SK-N-SH (cell line): Measurements from ENCODE around the gene PDCD11. TPM values are rescaled to one million over a fixed set of nuclear protein-coding genes. Genes with fewer than 3 reads are reported as not detected.
A peak's percentile ranks its signal among the peaks of the same experiment; 100 is the strongest.

ENCODE experiments used
- CTCF ChIA-PET: fragments of 300-600, 350-600 bp; formaldehyde crosslinking; extraction: SDS; loops from one replicate; lab custom pipeline; 2021; lab: Yijun Ruan, JAX
- POLR2A ChIA-PET: fragments of 350-600 bp; sonication (Branson Sonifier 250); formaldehyde crosslinking; extraction: SDS; loops from one replicate; lab custom pipeline; 2020; ENCODE audit warnings: antibody characterized with exemption, inconsistent platforms; lab: Yijun Ruan, JAX
- DNase-seq: peaks from one replicate; pipeline ENCODE4 v3.0.0; 2012
- H2AFZ ChIP-seq: fragments of 200-600 bp; sonication (generic); 2 replicates; pipeline ENCODE4 v1.8.1; 2016; ENCODE audit warnings: antibody characterized with exemption, mild to moderate bottlenecking, low read depth
- H3F3A ChIP-seq: fragments of 200-600 bp; sonication (generic); replicated peaks from 2 replicates; pipeline ENCODE3; 2016; ENCODE audit warnings: antibody characterized with exemption, mild to moderate bottlenecking; ENCODE audit not compliant: insufficient read depth
- H3K27ac ChIP-seq, 2 experiments: fragments of 200-500 bp in 1 of 2; fragments of 200-600 bp in 1 of 2; sonication (Bioruptor generic) in 1 of 2; sonication (generic), shearing (Covaris generic) in 1 of 2; 2 replicates each; pipeline versions ENCODE4 v1.5.1 to v1.6.1; 2014 to 2016; ENCODE audit warnings: low read depth in 2 of 2, inconsistent platforms in 1 of 2, low read length in 1 of 2, mild to moderate bottlenecking in 1 of 2, mixed read lengths in 1 of 2
- H3K27me3 ChIP-seq: fragments of 200-600 bp; sonication (generic), shearing (Covaris generic); 2 replicates; pipeline ENCODE4 v1.6.1; 2016; ENCODE audit warnings: mixed run types; ENCODE audit not compliant: insufficient read depth
- H3K36me3 ChIP-seq, 2 experiments: fragments of 200-500 bp in 1 of 2; fragments of 200-600 bp in 1 of 2; sonication (Bioruptor generic) in 1 of 2; sonication (generic) in 1 of 2; replicated peaks in 1 of 2; 2 replicates each; pipeline versions ENCODE3 to v1.5.1; 2014 to 2016; ENCODE audit warnings: low read length in 1 of 2, mild to moderate bottlenecking in 1 of 2; ENCODE audit not compliant: insufficient read depth in 2 of 2, control insufficient read depth in 1 of 2
- H3K4me1 ChIP-seq, 2 experiments: fragments of 200-500 bp in 1 of 2; fragments of 200-600 bp in 1 of 2; sonication (Bioruptor generic) in 1 of 2; sonication (generic), shearing (Covaris generic) in 1 of 2; 2 replicates each; pipeline versions ENCODE4 v1.5.1 to v1.6.1; 2014 to 2016; ENCODE audit warnings: low read depth in 1 of 2, low read length in 1 of 2, mixed run types in 1 of 2; ENCODE audit not compliant: insufficient read depth in 2 of 2, control insufficient read depth in 1 of 2
- H3K4me2 ChIP-seq: fragments of 200-600 bp; sonication (generic), shearing (Covaris generic); 2 replicates; pipeline ENCODE4 v1.6.1; 2017; ENCODE audit warnings: mixed run types
- H3K4me3 ChIP-seq, 2 experiments: fragments of 200-500 bp in 1 of 2; fragments of 200-600 bp in 1 of 2; sonication (Bioruptor generic) in 1 of 2; sonication (generic), shearing (Covaris generic) in 1 of 2; 2 replicates each; pipeline versions ENCODE4 v1.5.1 to v1.8.1; 2014 to 2016; ENCODE audit warnings: low read depth in 2 of 2, inconsistent platforms in 1 of 2, low read length in 1 of 2, mild to moderate bottlenecking in 1 of 2, mixed read lengths in 1 of 2, moderate library complexity in 1 of 2
- H3K79me2 ChIP-seq: fragments of 200-600 bp; sonication (generic); 2 replicates; pipeline ENCODE4 v1.8.1; 2017; ENCODE audit warnings: mild to moderate bottlenecking; ENCODE audit not compliant: insufficient read depth
- H3K9ac ChIP-seq: fragments of 200-600 bp; sonication (generic); 2 replicates; pipeline ENCODE4 v1.6.1; 2017; ENCODE audit warnings: mixed run types
- H3K9me2 ChIP-seq: fragments of 200-600 bp; sonication (generic); 2 replicates; pipeline ENCODE4 v1.6.1; 2017; ENCODE audit warnings: mixed run types
- H3K9me3 ChIP-seq: fragments of 200-600 bp; sonication (generic); 2 replicates; pipeline ENCODE4 v1.6.1; 2017; ENCODE audit warnings: mixed run types, mild to moderate bottlenecking, moderate library complexity
- H4K20me1 ChIP-seq: fragments of 200-600 bp; sonication (generic); 2 replicates; pipeline ENCODE4 v1.6.1; 2017; ENCODE audit warnings: mild to moderate bottlenecking, mixed run types; ENCODE audit not compliant: insufficient read depth
- EZH2phosphoT487 ChIP-seq: fragments of 200-600 bp; sonication (generic); IDR thresholded peaks from 2 replicates; pipeline ENCODE4 v1.6.1; 2017; ENCODE audit warnings: low read depth, mixed run types, mild to moderate bottlenecking, antibody characterized with exemption, moderate library complexity, borderline replicate concordance
- FOSL2 ChIP-seq: IDR thresholded peaks from 2 replicates; pipeline ENCODE4 v1.4.0; 2012; ENCODE audit warnings: low read depth, mild to moderate bottlenecking, moderate library complexity, borderline replicate concordance
- GABPA ChIP-seq: IDR thresholded peaks from 2 replicates; pipeline ENCODE4 v1.4.0; 2012; ENCODE audit warnings: low read depth, mild to moderate bottlenecking
- GATA2 ChIP-seq: sonication (generic); formaldehyde crosslinking; IDR thresholded peaks from 2 replicates; pipeline ENCODE4 v1.5.0; 2020; ENCODE audit warnings: mild to moderate bottlenecking, missing genetic modification reagents
- MAX ChIP-seq: IDR thresholded peaks from 2 replicates; pipeline ENCODE4 v1.4.0; 2012; ENCODE audit warnings: low read depth
- NFIC ChIP-seq: IDR thresholded peaks from 2 replicates; pipeline ENCODE4 v1.4.0; 2012; ENCODE audit warnings: borderline replicate concordance
- RAD21 ChIP-seq: IDR thresholded peaks from 2 replicates; pipeline ENCODE4 v1.6.1; 2012; ENCODE audit warnings: mild to moderate bottlenecking, low read length
- REST ChIP-seq: IDR thresholded peaks from 2 replicates; pipeline ENCODE4 v1.6.1; 2012; ENCODE audit warnings: mild to moderate bottlenecking, low read depth, low read length, moderate library complexity
- RXRA ChIP-seq: IDR thresholded peaks from 2 replicates; pipeline ENCODE4 v1.4.0; 2012; ENCODE audit warnings: low read depth, mild to moderate bottlenecking, borderline replicate concordance
- SIN3A ChIP-seq: IDR thresholded peaks from 2 replicates; pipeline ENCODE4 v1.6.1; 2012; ENCODE audit warnings: low read depth, mild to moderate bottlenecking, low read length, moderate library complexity, borderline replicate concordance
- TAF1 ChIP-seq: IDR thresholded peaks from 2 replicates; pipeline ENCODE4 v1.6.1; 2012; ENCODE audit warnings: low read depth, mild to moderate bottlenecking, low read length, moderate library complexity, borderline replicate concordance
- TEAD4 ChIP-seq: IDR thresholded peaks from 2 replicates; pipeline ENCODE4 v1.4.0; 2012; ENCODE audit warnings: mild to moderate bottlenecking, borderline replicate concordance; ENCODE audit not compliant: insufficient read depth
- YY1 ChIP-seq: IDR thresholded peaks from 2 replicates; pipeline ENCODE4 v1.4.0; 2012; ENCODE audit warnings: low read depth, mild to moderate bottlenecking
- WGBS: methylation state at CpG from one replicate; pipeline ENCODE4 v1.1.6; 2017; ENCODE audit warnings: low lambda C conversion rate; 5-methylcytosine and 5-hydroxymethylcytosine counted together
- polyA plus RNA-seq, 3 experiments: library from polyadenylated mRNA; depleted of rRNA; stranded (reverse); fragments of >200 nt; gene quantifications; 2 replicates each; pipeline ENCODE4 v1.2.3, GENCODE V29; 2012
- TF ChIP-seq, protein P1 (sequence below): IDR thresholded peaks from 2 replicates; pipeline ENCODE4; 2012
- TF ChIP-seq, protein P2 (sequence below): fragments of 200-600 bp; sonication (generic); IDR thresholded peaks from 2 replicates; pipeline ENCODE4 v1.6.1; 2017; ENCODE audit warnings: antibody characterized with exemption, mild to moderate bottlenecking, moderate library complexity
- TF ChIP-seq, protein P3 (sequence below): IDR thresholded peaks from 2 replicates; pipeline ENCODE4 v1.4.0; 2012; ENCODE audit warnings: low read depth, borderline replicate concordance

Gene PDCD11
- polyA plus RNA-seq, 1 of the 3 experiments (the other 2 are of a cell fraction) = 29.8 TPM

GRCh38 chr10:103441206-103441605, 44.8 kb downstream of the PDCD11 start:
- H3K4me1 ChIP-seq = no peaks in the 10 kb centered on the region
- H3K9ac ChIP-seq = no peak overlapping the region
- peaks cover 5% of the 10 kb centered on the region for H3F3A ChIP-seq
- H4K20me1 ChIP-seq = no peaks in the 10 kb centered on the region
- no peak for TF ChIP-seq RXRA
- no peak for TF ChIP-seq TEAD4
- TF ChIP-seq MAX = no peak
- TF ChIP-seq NFIC = no peak
- TF ChIP-seq SIN3A = no peak
- H3K9me2 ChIP-seq = no peaks in the 10 kb centered on the region
- H3K9me3 ChIP-seq = no peaks in the 10 kb centered on the region
- H3K27me3 ChIP-seq = no peaks in the 10 kb centered on the region
- peak overlapping the region in 1 of 2 experiments; percentile 47; a peak in 1 of 4 replicates for H3K27ac ChIP-seq
- 93% methylated on average over 8 of the region's 8 CpGs for WGBS
- POLR2A ChIA-PET = no interaction called here
- H3K36me3 ChIP-seq = peaks cover 53 to 89% of the 10 kb centered on the region in 2 experiments
- H3K4me3 ChIP-seq = no peak overlapping the region
- H3K4me2 ChIP-seq = no peak overlapping the region
- H3K79me2 ChIP-seq = no peaks in the 10 kb centered on the region
- CTCF ChIA-PET = interaction anchor here (0.7 to 1.4 kb wide), 3 partner anchors 10 to 27 kb away, joined by 3 to 5 read pairs (median 5); partner anchors contain the start of gene CALHM2
- no peak for DNase-seq
- H2AFZ ChIP-seq = no peak overlapping the region

GRCh38 chr10:103441611-103442010, 45.2 kb downstream of the PDCD11 start:
- no peak for DNase-seq
- Histone ChIP-seq H3K36me3 (peaks cover 50 to 89% of the 10 kb centered on the region in 2 experiments), H3K27me3 (no peaks in the 10 kb centered on the region), H3K4me3 (no peak overlapping the region), H2AFZ (no peak overlapping the region), H3K4me1 (no peaks in the 10 kb centered on the region), H3K9me2 (no peaks in the 10 kb centered on the region), H3F3A (peaks cover 5% of the 10 kb centered on the region), H3K9me3 (no peaks in the 10 kb centered on the region), H4K20me1 (no peaks in the 10 kb centered on the region), H3K4me2 (no peak overlapping the region), H3K79me2 (no peaks in the 10 kb centered on the region), H3K27ac (peak overlapping the region in 1 of 2 experiments; percentile 47; a peak in 1 of 4 replicates), H3K9ac (no peak overlapping the region)
- CTCF ChIA-PET = interaction anchor here (0.7 to 1.4 kb wide), 6 partner anchors 9 to 123 kb away, joined by 3 to 5 read pairs (median 3); partner anchors contain the start of gene CALHM2
- WGBS = 77% methylated on average over 4 of the region's 8 CpGs
- TF ChIP-seq GATA2 (CRISPR knock-in tag) (no peak), SIN3A (no peak), YY1 (no peak), RAD21 (no peak), FOSL2 (no peak), REST (no peak), TAF1 (no peak), RXRA (no peak), GABPA (no peak), EZH2phosphoT487 (no peak), NFIC (no peak)
- TF ChIP-seq, protein P1, sequence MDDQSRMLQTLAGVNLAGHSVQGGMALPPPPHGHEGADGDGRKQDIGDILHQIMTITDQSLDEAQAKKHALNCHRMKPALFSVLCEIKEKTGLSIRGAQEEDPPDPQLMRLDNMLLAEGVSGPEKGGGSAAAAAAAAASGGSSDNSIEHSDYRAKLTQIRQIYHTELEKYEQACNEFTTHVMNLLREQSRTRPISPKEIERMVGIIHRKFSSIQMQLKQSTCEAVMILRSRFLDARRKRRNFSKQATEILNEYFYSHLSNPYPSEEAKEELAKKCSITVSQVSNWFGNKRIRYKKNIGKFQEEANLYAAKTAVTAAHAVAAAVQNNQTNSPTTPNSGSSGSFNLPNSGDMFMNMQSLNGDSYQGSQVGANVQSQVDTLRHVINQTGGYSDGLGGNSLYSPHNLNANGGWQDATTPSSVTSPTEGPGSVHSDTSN = no peak
- TF ChIP-seq, protein P2, sequence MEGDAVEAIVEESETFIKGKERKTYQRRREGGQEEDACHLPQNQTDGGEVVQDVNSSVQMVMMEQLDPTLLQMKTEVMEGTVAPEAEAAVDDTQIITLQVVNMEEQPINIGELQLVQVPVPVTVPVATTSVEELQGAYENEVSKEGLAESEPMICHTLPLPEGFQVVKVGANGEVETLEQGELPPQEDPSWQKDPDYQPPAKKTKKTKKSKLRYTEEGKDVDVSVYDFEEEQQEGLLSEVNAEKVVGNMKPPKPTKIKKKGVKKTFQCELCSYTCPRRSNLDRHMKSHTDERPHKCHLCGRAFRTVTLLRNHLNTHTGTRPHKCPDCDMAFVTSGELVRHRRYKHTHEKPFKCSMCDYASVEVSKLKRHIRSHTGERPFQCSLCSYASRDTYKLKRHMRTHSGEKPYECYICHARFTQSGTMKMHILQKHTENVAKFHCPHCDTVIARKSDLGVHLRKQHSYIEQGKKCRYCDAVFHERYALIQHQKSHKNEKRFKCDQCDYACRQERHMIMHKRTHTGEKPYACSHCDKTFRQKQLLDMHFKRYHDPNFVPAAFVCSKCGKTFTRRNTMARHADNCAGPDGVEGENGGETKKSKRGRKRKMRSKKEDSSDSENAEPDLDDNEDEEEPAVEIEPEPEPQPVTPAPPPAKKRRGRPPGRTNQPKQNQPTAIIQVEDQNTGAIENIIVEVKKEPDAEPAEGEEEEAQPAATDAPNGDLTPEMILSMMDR = no peak
- TF ChIP-seq, protein P3, sequence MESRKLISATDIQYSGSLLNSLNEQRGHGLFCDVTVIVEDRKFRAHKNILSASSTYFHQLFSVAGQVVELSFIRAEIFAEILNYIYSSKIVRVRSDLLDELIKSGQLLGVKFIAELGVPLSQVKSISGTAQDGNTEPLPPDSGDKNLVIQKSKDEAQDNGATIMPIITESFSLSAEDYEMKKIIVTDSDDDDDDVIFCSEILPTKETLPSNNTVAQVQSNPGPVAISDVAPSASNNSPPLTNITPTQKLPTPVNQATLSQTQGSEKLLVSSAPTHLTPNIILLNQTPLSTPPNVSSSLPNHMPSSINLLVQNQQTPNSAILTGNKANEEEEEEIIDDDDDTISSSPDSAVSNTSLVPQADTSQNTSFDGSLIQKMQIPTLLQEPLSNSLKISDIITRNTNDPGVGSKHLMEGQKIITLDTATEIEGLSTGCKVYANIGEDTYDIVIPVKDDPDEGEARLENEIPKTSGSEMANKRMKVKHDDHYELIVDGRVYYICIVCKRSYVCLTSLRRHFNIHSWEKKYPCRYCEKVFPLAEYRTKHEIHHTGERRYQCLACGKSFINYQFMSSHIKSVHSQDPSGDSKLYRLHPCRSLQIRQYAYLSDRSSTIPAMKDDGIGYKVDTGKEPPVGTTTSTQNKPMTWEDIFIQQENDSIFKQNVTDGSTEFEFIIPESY = no peak
- POLR2A ChIA-PET = no interaction called here
